Cardiac fibroblast (primary cell): Measurements from ENCODE around the gene C10orf67.

Experiments
- DNase-seq, 2 donors: peaks; one replicate each; pipeline versions ENCODE4 v3.0.0 to v3.0.0-alpha.2; 2010; ENCODE audit warnings: low read depth in 2 of 2
- H3K4me3 ChIP-seq, 2 donors: replicated peaks in 1 of 2; 1 replicate in 1 of 2; 2 replicates in 1 of 2; pipeline ENCODE4 v1.5.1; 2011; ENCODE audit warnings: low read depth in 2 of 2, low read length in 2 of 2, mild to moderate bottlenecking in 2 of 2, moderate library complexity in 1 of 2
- CTCF ChIP-seq: IDR thresholded peaks from one replicate; pipeline ENCODE4 v1.5.1; 2011; ENCODE audit warnings: low read depth, mild to moderate bottlenecking, low read length, inconsistent platforms

C10orf67 gene

GRCh38 chr10:23381298-23382040 is 36.9 kb upstream of the C10orf67 start:
- H3K4me3 ChIP-seq = no peak overlapping the region
- no peak for TF ChIP-seq CTCF
- no peak for DNase-seq

- no peak for TF ChIP-seq CTCF
- no peak for DNase-seq
- no peak overlapping the region for H3K4me3 ChIP-seq
Observed at GRCh38 chr10:23379686-23380085, 35.1 kb upstream of the C10orf67 start.

- H3K4me3 ChIP-seq = no peak overlapping the region
- no peak for DNase-seq
- no peak for TF ChIP-seq CTCF
Observed at GRCh38 chr10:23376229-23376655, 31.6 kb upstream of the C10orf67 start.

- DNase-seq = no peak
- H3K4me3 ChIP-seq = no peak overlapping the region
- no peak for TF ChIP-seq CTCF
Observed at GRCh38 chr10:23375366-23375765, 30.8 kb upstream of the C10orf67 start.

- no peak for DNase-seq
- no peak for TF ChIP-seq CTCF
Observed at GRCh38 chr10:23373156-23373555, 28.6 kb upstream of the C10orf67 start.

GRCh38 chr10:23371073-23371472 is 26.5 kb upstream of the C10orf67 start:
- no peak for TF ChIP-seq CTCF
- H3K4me3 ChIP-seq = no peak overlapping the region
- DNase-seq = no peak

More at GRCh38 chr10:23373156-23373555, 28.6 kb upstream of the C10orf67 start:
- no peak overlapping the region for H3K4me3 ChIP-seq

GRCh38 chr10:23370106-23370505 is 25.5 kb upstream of the C10orf67 start:
- peak; percentile 8 to 21 for DNase-seq
- no peak for TF ChIP-seq CTCF
- H3K4me3 ChIP-seq = no peak overlapping the region
